ENCODE results near the gene CCDC12. TPM values are rescaled to one million over a fixed set of nuclear protein-coding genes. Genes with fewer than 3 reads are reported as not detected.

Gene CCDC12
- total RNA-seq, 1 experiment from 2014 or later = 46.5 TPM

DNA sequence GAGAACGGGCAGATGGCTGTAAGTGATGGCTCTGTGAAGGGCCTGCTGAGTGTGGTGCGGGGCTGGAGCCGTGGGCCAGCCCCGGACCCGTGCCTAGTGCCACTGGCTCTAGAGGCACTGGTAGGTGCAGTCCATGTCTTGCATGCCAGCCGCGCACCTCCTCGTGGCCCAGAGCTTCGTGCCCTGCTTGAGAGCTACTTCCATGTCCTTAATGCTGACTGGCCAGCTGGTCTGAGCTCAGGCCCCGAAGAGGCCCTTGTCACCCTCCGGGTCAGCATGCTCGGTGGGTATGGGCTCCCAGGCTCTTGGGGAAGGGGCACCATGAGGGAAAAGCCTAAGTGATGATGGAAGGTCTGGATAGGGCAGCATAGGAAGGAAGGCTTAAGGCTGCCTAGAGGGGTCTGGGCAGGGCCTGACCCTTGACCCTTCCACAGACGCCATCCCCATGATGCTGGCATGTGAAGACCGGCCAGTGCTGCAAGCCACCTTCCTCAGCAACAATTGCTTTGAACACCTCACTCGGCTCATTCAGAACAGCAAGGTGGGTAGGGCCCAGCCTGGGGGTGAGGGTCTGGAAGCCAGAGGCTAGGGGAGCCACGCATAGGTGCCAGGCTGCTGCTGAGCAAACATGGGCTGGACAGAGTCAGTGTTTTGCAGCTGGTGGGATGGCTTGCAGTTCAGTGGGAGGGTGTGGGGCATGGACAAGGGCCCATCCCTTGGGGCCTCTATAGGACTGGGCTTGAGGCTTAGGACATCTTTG, 15.0 kb upstream of the CCDC12 start:
- Histone ChIP-seq H3K4me1 (ENCODE audit: control insufficient read depth in 1 of 2, insufficient read depth in 2 of 2, low read length in 2 of 2) (peaks cover 2 to 13% of the 10 kb centered on the region in 2 experiments; a peak in 2 of 4 replicates), H3K9ac (ENCODE audit: low read length) (no peak overlapping the region), H3K4me3 (replicated peaks in 1 of 2; ENCODE audit: low read depth in 1 of 2, low read length in 2 of 2) (no peak overlapping the region), H3K79me2 (ENCODE audit: insufficient read depth, low read length) (peaks cover 5% of the 10 kb centered on the region; the same call in 1 of the 2 replicates), H3K9me2 (ENCODE audit: insufficient read depth) (no peaks in the 10 kb centered on the region), H3K27ac (ENCODE audit: low read depth, low read length) (no peak overlapping the region), H2AFZ (ENCODE audit: low read depth, low read length, poor library complexity, severe bottlenecking) (no peak overlapping the region), H3K27me3 (ENCODE audit: insufficient read depth, low read length) (no peaks in the 10 kb centered on the region), H4K20me1 (ENCODE audit: insufficient read depth) (no peaks in the 10 kb centered on the region), H3K4me2 (ENCODE audit: low read length) (no peak overlapping the region), H3K36me3 (ENCODE audit: control insufficient read depth in 1 of 2, insufficient read depth in 2 of 2, low read length in 2 of 2) (peaks cover 0 to 10% of the 10 kb centered on the region in 2 experiments; a peak in 2 of 4 replicates), H3K9me3 (ENCODE audit: control insufficient read depth in 1 of 2, insufficient read depth in 1 of 2, low read depth in 1 of 2, low read length in 2 of 2) (no peaks in the 10 kb centered on the region)
- POLR2A ChIA-PET = no interaction called here
- BruUV-seq (replicated peaks) = no TSS peak
- no peak for DNase-seq (ENCODE audit: low read depth, low spot score)
- intact Hi-C loops (cut with micrococcal nuclease) = no loop called here
- TF ChIP-seq SRF (IDR thresholded peaks at IDR 0.05; ENCODE audit: low read depth) = no peak
- no peak for TF ChIP-seq EZH2 (IDR thresholded peaks at IDR 0.05)
- no peak for TF ChIP-seq POLR2AphosphoS5 (IDR thresholded peaks at IDR 0.05; ENCODE audit: low read depth, low read length)
- no peak for TF ChIP-seq YY1 (IDR thresholded peaks at IDR 0.05; ENCODE audit: extremely low read depth, insufficient replicate concordance, low read depth, low read length)
- no peak for ATAC-seq
- RAD21 ChIA-PET (ENCODE audit: low non-redundant PET in 1 of 2, low total read pairs in 2 of 2, uncharacterized antibody in 2 of 2, unreplicated experiment in 2 of 2) = no interaction called here
- CTCF ChIA-PET = no interaction called here

DNA sequence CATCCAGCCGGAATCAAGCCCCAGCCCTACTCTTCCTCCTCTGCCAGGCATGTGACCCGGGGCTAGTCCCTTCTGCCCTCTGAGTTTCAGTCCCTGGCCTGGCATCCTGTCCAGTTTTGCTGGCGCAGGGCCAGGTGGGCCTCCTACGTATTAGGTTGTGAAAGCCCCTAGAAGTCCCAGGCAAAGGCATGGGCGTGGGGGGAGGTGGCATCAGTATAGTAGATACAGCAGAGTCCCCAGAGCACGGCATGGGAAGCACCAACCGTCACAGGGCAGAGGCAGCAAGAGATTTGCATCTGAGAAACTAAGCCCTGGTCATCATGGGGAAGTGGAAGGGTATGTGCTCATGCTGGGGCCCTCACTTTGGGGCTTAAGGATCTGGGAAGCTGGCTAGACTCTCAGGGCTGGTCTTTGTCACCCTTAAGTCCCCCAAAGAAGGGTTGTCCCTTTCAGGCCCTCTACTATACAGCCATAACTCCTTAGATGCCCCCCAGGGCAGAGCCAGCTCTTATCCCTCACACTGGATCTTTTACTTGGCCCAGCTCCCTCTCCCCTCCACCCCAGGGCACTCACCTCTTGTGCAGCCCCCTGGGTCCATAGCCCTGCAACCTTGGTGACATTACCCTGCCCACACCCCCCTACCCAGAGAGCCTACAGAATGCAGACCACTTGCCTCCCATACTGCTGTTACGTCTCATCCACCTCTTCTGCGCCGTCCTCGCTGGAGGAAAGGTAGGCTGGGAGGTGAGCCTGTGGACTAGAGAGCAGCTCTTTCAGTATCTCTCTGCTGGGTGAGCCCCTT, 14.2 kb upstream of the CCDC12 start:
- CTCF ChIA-PET = no interaction called here
- Histone ChIP-seq H3K4me2 (ENCODE audit: low read length) (no peak overlapping the region), H3K27ac (ENCODE audit: low read depth, low read length) (no peak overlapping the region), H3K36me3 (ENCODE audit: control insufficient read depth in 1 of 2, insufficient read depth in 2 of 2, low read length in 2 of 2) (peaks cover 0 to 10% of the 10 kb centered on the region in 2 experiments; a peak in 2 of 4 replicates), H2AFZ (ENCODE audit: low read depth, low read length, poor library complexity, severe bottlenecking) (no peak overlapping the region), H3K4me3 (replicated peaks in 1 of 2; ENCODE audit: low read depth in 1 of 2, low read length in 2 of 2) (no peak overlapping the region), H3K9ac (ENCODE audit: low read length) (no peak overlapping the region), H4K20me1 (ENCODE audit: insufficient read depth) (no peaks in the 10 kb centered on the region), H3K4me1 (ENCODE audit: control insufficient read depth in 1 of 2, insufficient read depth in 2 of 2, low read length in 2 of 2) (peaks cover 2 to 13% of the 10 kb centered on the region in 2 experiments; a peak in 2 of 4 replicates), H3K9me2 (ENCODE audit: insufficient read depth) (no peaks in the 10 kb centered on the region), H3K79me2 (ENCODE audit: insufficient read depth, low read length) (peaks cover 13% of the 10 kb centered on the region), H3K27me3 (ENCODE audit: insufficient read depth, low read length) (no peaks in the 10 kb centered on the region), H3K9me3 (ENCODE audit: control insufficient read depth in 1 of 2, insufficient read depth in 1 of 2, low read depth in 1 of 2, low read length in 2 of 2) (no peaks in the 10 kb centered on the region)
- intact Hi-C loops (cut with micrococcal nuclease) = no loop called here
- DNase-seq (ENCODE audit: low read depth, low spot score) = no peak
- POLR2A ChIA-PET = no interaction called here
- TF ChIP-seq ZFX (IDR thresholded peaks at IDR 0.05) = no peak
- TF ChIP-seq RAD21 (IDR thresholded peaks at IDR 0.05; ENCODE audit: low read depth) = no peak
- RAD21 ChIA-PET (ENCODE audit: low non-redundant PET in 1 of 2, low total read pairs in 2 of 2, uncharacterized antibody in 2 of 2, unreplicated experiment in 2 of 2) = no interaction called here
- ATAC-seq = no peak
- BruUV-seq (replicated peaks) = no TSS peak
